GM19193 (cell line): ENCODE data around the gene DCBLD1.

Experiments used
- POLR2A ChIP-seq: IDR thresholded peaks from 4 replicates; pipeline ENCODE4 v1.6.1; 2011; ENCODE audit not compliant: insufficient read depth, insufficient read length; ENCODE audit errors: extremely low read depth

DCBLD1 gene

GRCh38 chr6:117550078-117550600, 67.7 kb downstream of the DCBLD1 start:
- no peak for TF ChIP-seq POLR2A

- TF ChIP-seq POLR2A: no peak
Observed at GRCh38 chr6:117550618-117551242, 68.3 kb downstream of the DCBLD1 start.

GRCh38 chr6:117552618-117553017, 70.1 kb downstream of the DCBLD1 start:
- no peak for TF ChIP-seq POLR2A

- TF ChIP-seq POLR2A: no peak
Observed at GRCh38 chr6:117553142-117553541, 70.7 kb downstream of the DCBLD1 start.

GRCh38 chr6:117555262-117555849, 72.9 kb downstream of the DCBLD1 start:
- no peak for TF ChIP-seq POLR2A

GRCh38 chr6:117555882-117556498, 73.5 kb downstream of the DCBLD1 start:
- no peak for TF ChIP-seq POLR2A

- no peak for TF ChIP-seq POLR2A
Observed at GRCh38 chr6:117557951-117558350, 75.5 kb downstream of the DCBLD1 start.

GRCh38 chr6:117558818-117559217, 76.3 kb downstream of the DCBLD1 start:
- no peak for TF ChIP-seq POLR2A

GRCh38 chr6:117559299-117559698, 76.8 kb downstream of the DCBLD1 start:
- TF ChIP-seq POLR2A: no peak

- TF ChIP-seq POLR2A: no peak
Observed at GRCh38 chr6:117561128-117561527, 78.7 kb downstream of the DCBLD1 start.

- no peak for TF ChIP-seq POLR2A
Observed at GRCh38 chr6:117564681-117565080, 82.2 kb downstream of the DCBLD1 start.

GRCh38 chr6:117568247-117568646, 85.8 kb downstream of the DCBLD1 start:
- TF ChIP-seq POLR2A: no peak

- TF ChIP-seq POLR2A: no peak
Observed at GRCh38 chr6:117568831-117569410, 86.4 kb downstream of the DCBLD1 start.

GRCh38 chr6:117573006-117573680, 90.7 kb downstream of the DCBLD1 start:
- no peak for TF ChIP-seq POLR2A

- TF ChIP-seq POLR2A: no peak
Observed at GRCh38 chr6:117574198-117574597, 91.7 kb downstream of the DCBLD1 start.
